PFSK-1 (cell line): ENCODE measurements around the gene THNSL1.

Source experiments
- FOXP2 ChIP-seq: optimal IDR thresholded peaks from 2 replicates; pipeline ENCODE3; 2011; ENCODE audit warnings: borderline replicate concordance, control low read depth, inconsistent platforms; ENCODE audit not compliant: insufficient read depth; ENCODE audit errors: extremely low read length, extremely low read depth
- POLR2AphosphoS5 ChIP-seq: IDR thresholded peaks from 2 replicates; pipeline ENCODE4 v1.6.1; 2012; ENCODE audit warnings: low read depth, mild to moderate bottlenecking, control low read depth, low read length, moderate library complexity
- SIN3A ChIP-seq: IDR thresholded peaks from 2 replicates; pipeline ENCODE4 v1.6.1; 2012; ENCODE audit warnings: mild to moderate bottlenecking, low read length, moderate library complexity, borderline replicate concordance; ENCODE audit not compliant: insufficient read depth
- TAF1 ChIP-seq: IDR thresholded peaks from 2 replicates; pipeline ENCODE4 v1.6.1; 2012; ENCODE audit warnings: low read length, control low read depth, borderline replicate concordance; ENCODE audit not compliant: insufficient read depth
- TF ChIP-seq, protein P1 (sequence below), 2 experiments: IDR thresholded peaks; 2 replicates each; pipeline versions ENCODE4 v1.6.1 to v1.8.0; 2011 to 2012; ENCODE audit warnings: low read depth in 2 of 2, low read length in 2 of 2, control low read depth in 1 of 2, inconsistent platforms in 1 of 2, mild to moderate bottlenecking in 1 of 2, moderate library complexity in 1 of 2; ENCODE audit not compliant: insufficient read depth in 1 of 2

The THNSL1 gene

GRCh38 chr10:25052012-25052411 is 35.6 kb downstream of the THNSL1 start:
- TF ChIP-seq, protein P1, sequence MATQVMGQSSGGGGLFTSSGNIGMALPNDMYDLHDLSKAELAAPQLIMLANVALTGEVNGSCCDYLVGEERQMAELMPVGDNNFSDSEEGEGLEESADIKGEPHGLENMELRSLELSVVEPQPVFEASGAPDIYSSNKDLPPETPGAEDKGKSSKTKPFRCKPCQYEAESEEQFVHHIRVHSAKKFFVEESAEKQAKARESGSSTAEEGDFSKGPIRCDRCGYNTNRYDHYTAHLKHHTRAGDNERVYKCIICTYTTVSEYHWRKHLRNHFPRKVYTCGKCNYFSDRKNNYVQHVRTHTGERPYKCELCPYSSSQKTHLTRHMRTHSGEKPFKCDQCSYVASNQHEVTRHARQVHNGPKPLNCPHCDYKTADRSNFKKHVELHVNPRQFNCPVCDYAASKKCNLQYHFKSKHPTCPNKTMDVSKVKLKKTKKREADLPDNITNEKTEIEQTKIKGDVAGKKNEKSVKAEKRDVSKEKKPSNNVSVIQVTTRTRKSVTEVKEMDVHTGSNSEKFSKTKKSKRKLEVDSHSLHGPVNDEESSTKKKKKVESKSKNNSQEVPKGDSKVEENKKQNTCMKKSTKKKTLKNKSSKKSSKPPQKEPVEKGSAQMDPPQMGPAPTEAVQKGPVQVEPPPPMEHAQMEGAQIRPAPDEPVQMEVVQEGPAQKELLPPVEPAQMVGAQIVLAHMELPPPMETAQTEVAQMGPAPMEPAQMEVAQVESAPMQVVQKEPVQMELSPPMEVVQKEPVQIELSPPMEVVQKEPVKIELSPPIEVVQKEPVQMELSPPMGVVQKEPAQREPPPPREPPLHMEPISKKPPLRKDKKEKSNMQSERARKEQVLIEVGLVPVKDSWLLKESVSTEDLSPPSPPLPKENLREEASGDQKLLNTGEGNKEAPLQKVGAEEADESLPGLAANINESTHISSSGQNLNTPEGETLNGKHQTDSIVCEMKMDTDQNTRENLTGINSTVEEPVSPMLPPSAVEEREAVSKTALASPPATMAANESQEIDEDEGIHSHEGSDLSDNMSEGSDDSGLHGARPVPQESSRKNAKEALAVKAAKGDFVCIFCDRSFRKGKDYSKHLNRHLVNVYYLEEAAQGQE (IDR thresholded peaks at IDR 0.05; ENCODE audit: insufficient read depth in 1 of 2, low read depth in 2 of 2, low read length in 2 of 2), result no peak
- TF ChIP-seq SIN3A, result no peak
- no peak for TF ChIP-seq POLR2AphosphoS5
- no peak for TF ChIP-seq TAF1
- no peak for TF ChIP-seq FOXP2

- TF ChIP-seq TAF1 (no peak), FOXP2 (no peak), POLR2AphosphoS5 (no peak), SIN3A (no peak)
- TF ChIP-seq, protein P1 (IDR thresholded peaks at IDR 0.05; ENCODE audit: insufficient read depth in 1 of 2, low read depth in 2 of 2, low read length in 2 of 2), result no peak
Observed at GRCh38 chr10:25056726-25057125, 40.3 kb downstream of the THNSL1 start.

DNA sequence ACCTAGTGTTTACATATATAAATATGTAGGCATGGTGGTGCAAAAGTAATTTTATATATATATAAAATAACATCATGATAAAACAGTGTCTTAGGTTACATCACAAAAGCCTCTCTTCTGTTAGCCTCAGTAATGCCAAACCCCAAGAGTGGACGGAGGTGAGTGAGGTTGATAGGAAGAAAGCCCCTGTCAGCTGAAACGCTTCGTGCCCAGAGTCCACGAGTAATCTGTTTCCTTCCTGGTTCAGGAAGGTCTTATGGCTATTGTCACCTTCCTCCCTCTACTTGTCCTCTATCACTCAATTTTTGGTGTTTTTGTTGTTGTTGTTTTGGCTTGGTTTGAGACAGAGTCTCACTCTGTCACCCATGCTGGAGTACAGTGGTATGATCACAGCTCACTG is 41.5 kb downstream of the THNSL1 start:
- TF ChIP-seq, protein P1 (IDR thresholded peaks at IDR 0.05; ENCODE audit: insufficient read depth in 1 of 2, low read depth in 2 of 2, low read length in 2 of 2), result no peak
- TF ChIP-seq POLR2AphosphoS5 (no peak), TAF1 (no peak), FOXP2 (no peak), SIN3A (no peak)

DNA sequence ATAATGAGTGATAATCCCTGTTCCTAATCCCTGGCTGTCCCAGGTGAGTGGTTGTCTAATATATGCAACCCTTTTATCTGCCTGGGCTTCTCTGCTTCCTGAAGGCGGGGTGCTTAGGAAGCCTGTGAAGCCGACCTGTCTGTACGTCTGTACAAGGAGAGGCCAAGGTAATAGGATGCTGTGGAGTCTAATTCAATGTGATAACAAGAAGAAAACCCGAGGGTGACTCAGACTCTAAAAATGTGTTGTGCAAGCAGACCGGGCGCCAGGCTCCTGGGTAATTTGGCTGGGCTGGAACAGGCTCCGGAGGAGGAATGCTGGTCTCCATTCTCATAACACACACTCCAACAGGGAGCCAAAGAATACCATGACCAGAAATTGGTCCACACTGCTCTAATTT is 43.6 kb downstream of the THNSL1 start:
- no peak for TF ChIP-seq SIN3A
- TF ChIP-seq, protein P1 (IDR thresholded peaks at IDR 0.05; ENCODE audit: insufficient read depth in 1 of 2, low read depth in 2 of 2, low read length in 2 of 2), result no peak
- TF ChIP-seq TAF1, result no peak
- TF ChIP-seq POLR2AphosphoS5, result no peak
- TF ChIP-seq FOXP2, result no peak

GRCh38 chr10:25061125-25061524 is 44.7 kb downstream of the THNSL1 start:
- no peak for TF ChIP-seq TAF1
- no peak for TF ChIP-seq SIN3A
- TF ChIP-seq FOXP2, result no peak
- TF ChIP-seq POLR2AphosphoS5, result no peak
- TF ChIP-seq, protein P1 (IDR thresholded peaks at IDR 0.05; ENCODE audit: insufficient read depth in 1 of 2, low read depth in 2 of 2, low read length in 2 of 2), result no peak
